Measurements from ENCODE around the gene PRDM16. TPM values are rescaled to one million over a fixed set of nuclear protein-coding genes. Genes with fewer than 3 reads are reported as not detected.
A peak's percentile ranks its signal among the peaks of the same experiment; 100 is the strongest.

The PRDM16 gene
- total RNA-seq, 4 donors from 2014 or later = 5.4 to 13.2 (median 7.7) TPM

DNA sequence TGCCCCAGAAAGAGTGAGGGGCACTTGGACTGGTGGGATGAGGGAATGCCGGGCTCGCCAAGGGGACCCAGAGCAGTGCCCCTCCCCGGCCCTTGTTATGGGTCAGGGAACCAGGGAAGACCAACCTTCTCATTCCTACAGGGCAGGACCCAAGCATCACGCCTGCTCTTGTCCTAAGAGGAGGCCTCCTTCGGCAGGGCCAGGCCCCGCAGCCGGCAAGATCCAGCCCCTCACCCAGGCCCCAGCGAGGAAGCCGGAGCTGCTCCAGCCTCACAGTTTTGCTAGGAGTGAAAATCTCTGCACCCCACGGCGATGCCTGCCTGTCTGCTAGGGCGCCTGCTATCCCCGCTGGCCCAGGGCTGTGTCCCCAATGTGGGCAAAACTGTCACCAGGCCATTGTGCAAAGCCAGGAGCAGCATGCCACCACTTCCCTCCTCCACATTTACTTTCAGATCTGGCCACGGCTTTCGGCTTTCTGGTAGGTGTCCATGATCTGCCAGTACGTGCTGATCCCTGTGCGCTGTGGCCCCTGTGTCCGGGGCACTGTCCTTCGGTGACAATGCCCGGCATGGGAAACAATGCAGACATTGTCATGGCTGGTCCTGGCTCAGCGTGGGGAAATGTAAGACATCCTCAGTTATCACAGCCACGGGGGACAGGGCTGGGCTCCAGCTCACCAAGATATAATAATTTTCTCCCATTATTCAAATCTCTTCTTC lies 38.2 kb upstream of the PRDM16 start:
- Histone ChIP-seq H3K36me3 (no peaks in the 10 kb centered on the region), H3K4me1 (no peaks in the 10 kb centered on the region), H3K9me3 (no peaks in the 10 kb centered on the region), H3K27me3 (no peaks in the 10 kb centered on the region), H3K27ac (no peak overlapping the region), H3K4me3 (no peak overlapping the region)
- DNase-seq = peak in 2 of 3 donors; percentile 27 to 43
- no peak for TF ChIP-seq POLR2A (IDR thresholded peaks at IDR 0.05)
- TF ChIP-seq, protein P1, sequence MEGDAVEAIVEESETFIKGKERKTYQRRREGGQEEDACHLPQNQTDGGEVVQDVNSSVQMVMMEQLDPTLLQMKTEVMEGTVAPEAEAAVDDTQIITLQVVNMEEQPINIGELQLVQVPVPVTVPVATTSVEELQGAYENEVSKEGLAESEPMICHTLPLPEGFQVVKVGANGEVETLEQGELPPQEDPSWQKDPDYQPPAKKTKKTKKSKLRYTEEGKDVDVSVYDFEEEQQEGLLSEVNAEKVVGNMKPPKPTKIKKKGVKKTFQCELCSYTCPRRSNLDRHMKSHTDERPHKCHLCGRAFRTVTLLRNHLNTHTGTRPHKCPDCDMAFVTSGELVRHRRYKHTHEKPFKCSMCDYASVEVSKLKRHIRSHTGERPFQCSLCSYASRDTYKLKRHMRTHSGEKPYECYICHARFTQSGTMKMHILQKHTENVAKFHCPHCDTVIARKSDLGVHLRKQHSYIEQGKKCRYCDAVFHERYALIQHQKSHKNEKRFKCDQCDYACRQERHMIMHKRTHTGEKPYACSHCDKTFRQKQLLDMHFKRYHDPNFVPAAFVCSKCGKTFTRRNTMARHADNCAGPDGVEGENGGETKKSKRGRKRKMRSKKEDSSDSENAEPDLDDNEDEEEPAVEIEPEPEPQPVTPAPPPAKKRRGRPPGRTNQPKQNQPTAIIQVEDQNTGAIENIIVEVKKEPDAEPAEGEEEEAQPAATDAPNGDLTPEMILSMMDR (IDR thresholded peaks at IDR 0.05) = no peak

DNA sequence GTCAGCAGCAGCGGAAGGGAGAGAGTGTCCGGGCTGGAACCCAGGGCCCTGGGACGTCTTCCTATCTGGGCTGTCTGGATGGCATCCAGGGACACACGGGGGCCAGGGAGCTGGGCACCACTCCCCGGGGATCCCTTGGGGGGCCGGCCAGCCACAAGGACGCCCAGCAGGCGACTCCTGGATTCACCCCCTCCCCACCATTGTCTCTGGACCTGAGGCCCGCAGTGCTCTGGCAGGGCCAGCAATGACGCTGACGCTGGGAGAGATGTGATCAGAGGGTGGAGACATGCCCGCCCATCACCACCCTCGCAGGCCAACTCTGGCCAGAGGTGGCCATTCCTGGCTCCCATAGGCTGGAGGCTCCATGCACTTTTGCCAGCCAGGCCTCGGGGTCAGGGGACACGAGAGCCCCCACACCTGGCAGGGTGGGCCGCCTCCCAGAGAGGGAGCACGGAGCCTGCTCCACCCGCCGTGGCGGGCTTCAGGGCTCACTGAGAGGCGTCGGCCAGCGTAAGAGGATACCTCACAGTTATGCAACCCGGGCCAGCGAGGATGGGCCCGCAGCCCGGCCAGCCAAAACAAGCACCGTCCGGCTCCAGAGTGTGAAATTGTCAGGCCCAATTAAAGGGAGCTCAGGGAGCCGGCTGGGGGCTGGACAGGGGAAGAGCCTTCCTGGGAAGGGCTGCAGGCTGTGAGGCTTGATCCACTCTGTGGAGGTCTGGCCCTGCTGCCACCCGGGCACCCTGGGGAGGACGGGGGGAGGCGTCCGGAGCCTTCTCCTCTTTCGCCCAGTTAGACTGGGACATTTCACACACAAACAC lies 37.4 kb upstream of the PRDM16 start:
- H3K4me1 ChIP-seq = no peaks in the 10 kb centered on the region
- H3K36me3 ChIP-seq = no peaks in the 10 kb centered on the region
- H3K27ac ChIP-seq = no peak overlapping the region
- peak in 2 of 3 donors; percentile 32 to 36 for DNase-seq
- no peaks in the 10 kb centered on the region for H3K27me3 ChIP-seq
- no peak overlapping the region for H3K4me3 ChIP-seq
- H3K9me3 ChIP-seq = no peaks in the 10 kb centered on the region
- TF ChIP-seq POLR2A (IDR thresholded peaks at IDR 0.05) = no peak
- TF ChIP-seq, protein P1 (IDR thresholded peaks at IDR 0.05) = no peak

DNA sequence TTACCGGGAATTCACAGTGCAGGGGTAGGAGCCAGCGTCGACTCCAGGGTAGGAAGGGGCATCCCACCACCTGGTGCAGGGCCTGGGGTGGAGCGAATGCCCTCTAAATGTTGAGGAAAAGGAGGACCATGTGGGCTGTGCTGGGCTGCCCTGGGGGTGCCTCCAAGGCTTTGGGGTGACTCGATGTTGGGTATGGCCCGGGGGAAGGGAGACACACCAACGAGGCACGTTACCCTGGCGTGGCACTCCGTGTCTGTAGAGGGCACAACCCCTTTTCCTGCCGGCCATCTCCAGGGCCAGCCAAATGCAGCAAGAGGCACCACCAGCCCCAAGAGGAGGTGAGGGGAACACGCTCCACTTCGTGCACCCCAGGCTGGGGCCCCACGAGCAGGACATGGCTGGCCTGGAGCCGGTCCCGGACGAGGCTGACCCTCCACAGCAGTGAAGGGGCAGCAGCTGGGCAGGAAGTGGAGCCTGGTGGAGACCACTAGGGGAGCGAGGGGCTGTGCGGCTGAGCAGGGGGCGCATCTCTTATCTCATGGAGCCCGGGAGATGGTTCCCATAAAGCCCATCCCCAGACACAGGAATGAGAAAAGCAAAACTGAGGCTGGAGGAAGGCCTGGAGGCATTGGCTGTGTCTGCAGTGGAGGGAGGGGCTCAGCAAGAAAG lies 36.5 kb upstream of the PRDM16 start:
- Histone ChIP-seq H3K36me3 (no peaks in the 10 kb centered on the region), H3K4me3 (no peak overlapping the region), H3K9me3 (no peaks in the 10 kb centered on the region), H3K27ac (no peak overlapping the region), H3K4me1 (no peaks in the 10 kb centered on the region), H3K27me3 (no peaks in the 10 kb centered on the region)
- peak in 2 of 3 donors; percentile 29 to 42 for DNase-seq
- TF ChIP-seq, protein P1 (IDR thresholded peaks at IDR 0.05) = no peak
- no peak for TF ChIP-seq POLR2A (IDR thresholded peaks at IDR 0.05)

DNA sequence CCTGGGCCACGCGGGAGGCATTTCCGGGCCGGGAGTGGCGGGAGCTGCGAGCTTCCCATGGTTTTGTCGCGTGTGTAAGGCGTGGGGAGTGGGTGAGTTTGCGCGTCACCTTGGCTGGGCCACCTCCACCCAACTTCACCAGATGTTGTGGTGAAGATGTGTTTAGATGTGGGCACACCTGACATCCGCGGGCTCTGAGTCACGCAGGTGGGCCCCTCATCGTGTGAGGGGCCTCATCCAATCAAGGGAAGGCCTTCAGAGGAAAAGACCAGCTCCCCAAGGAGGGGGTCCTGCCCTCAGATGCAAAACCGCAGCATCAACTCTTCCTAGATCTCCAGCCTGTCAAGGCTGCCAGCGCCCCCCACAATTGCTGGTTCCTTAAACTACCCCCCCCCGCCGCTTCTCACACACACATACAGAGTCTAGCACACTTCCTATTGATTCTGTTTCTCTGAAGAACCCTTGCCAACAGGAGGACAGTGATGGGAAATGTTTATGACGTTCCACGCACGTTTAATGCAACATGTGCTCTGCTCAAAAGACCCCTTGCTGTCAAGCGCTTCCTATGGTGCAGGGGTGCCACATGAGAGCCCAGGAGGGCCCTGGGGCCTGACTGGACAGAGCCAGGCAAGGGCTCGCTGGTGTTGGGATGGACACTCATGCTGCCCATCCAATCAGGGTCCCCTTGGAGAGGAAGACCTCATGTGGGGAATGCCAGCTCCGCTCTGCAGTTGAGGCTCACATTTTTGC lies 35.8 kb upstream of the PRDM16 start:
- Histone ChIP-seq H3K4me3 (no peak overlapping the region), H3K27me3 (no peaks in the 10 kb centered on the region), H3K9me3 (no peaks in the 10 kb centered on the region), H3K27ac (no peak overlapping the region), H3K36me3 (no peaks in the 10 kb centered on the region), H3K4me1 (no peaks in the 10 kb centered on the region)
- TF ChIP-seq POLR2A (IDR thresholded peaks at IDR 0.05) = no peak
- TF ChIP-seq, protein P1 (IDR thresholded peaks at IDR 0.05) = no peak
- DNase-seq = peak in 1 of 3 donors; percentile 29

DNA sequence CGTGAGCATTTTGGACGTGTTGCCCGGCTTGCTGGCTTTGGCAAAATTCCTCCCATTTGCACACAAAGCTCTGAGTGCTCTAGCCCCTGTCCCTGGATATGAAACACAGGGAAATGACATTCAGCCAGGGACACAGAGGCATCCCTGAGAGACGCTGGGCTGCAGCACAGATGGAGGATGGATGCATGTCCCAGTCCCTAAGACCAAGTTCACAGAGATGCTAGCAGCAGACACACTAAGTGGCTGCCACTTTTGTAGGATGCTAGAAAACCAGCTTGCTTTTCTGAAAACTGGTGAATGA lies 35.3 kb upstream of the PRDM16 start:
- Histone ChIP-seq H3K4me1 (no peaks in the 10 kb centered on the region), H3K9me3 (no peaks in the 10 kb centered on the region), H3K4me3 (no peak overlapping the region), H3K27ac (no peak overlapping the region), H3K36me3 (no peaks in the 10 kb centered on the region), H3K27me3 (no peaks in the 10 kb centered on the region)
- no peak for DNase-seq
- TF ChIP-seq, protein P1 (IDR thresholded peaks at IDR 0.05) = no peak
- no peak for TF ChIP-seq POLR2A (IDR thresholded peaks at IDR 0.05)
